T-helper 1 cell treated with Interleukin-12 subunit alpha and Interleukin-12 subunit beta and Interleukin-4 antibody, amounts not matched to agents 30 μg/mL and 1 μg/mL, for 36 hours (primary cell): ENCODE results near the gene TCP11L1.
A peak's percentile ranks its signal among the peaks of the same experiment; 100 is the strongest.
"Not testable (repeated sequence)": the region's sequence is repeated elsewhere in the genome, so short reads cannot be mapped to it uniquely, and the experiment has no call there.

Experiments
- H3K27ac Mint-ChIP-seq: one replicate; pipeline ENCODE4 v1.8.0; 2021; ENCODE audit warnings: mild to moderate bottlenecking, mixed read lengths
- H3K27me3 Mint-ChIP-seq: one replicate; pipeline ENCODE4 v1.8.0; 2021; ENCODE audit warnings: low read depth, mixed read lengths
- H3K36me3 Mint-ChIP-seq: one replicate; pipeline ENCODE4 v1.8.0; 2021; ENCODE audit warnings: low read depth, mixed read lengths
- H3K4me1 Mint-ChIP-seq: one replicate; pipeline ENCODE4 v1.8.0; 2021; ENCODE audit warnings: low read depth, mixed read lengths
- H3K4me3 Mint-ChIP-seq: one replicate; pipeline ENCODE4 v1.8.0; 2021; ENCODE audit warnings: mild to moderate bottlenecking, moderate library complexity, mixed read lengths
- H3K9me3 Mint-ChIP-seq: one replicate; pipeline ENCODE4 v1.8.0; 2021; ENCODE audit warnings: mixed read lengths

Gene TCP11L1

GRCh38 chr11:33017965-33018364 is 21.4 kb upstream of the TCP11L1 start:
- Mint-ChIP-seq H3K27ac (no peak overlapping the region), H3K27me3 (peaks cover 75% of the 10 kb centered on the region), H3K4me1 (peaks cover 6% of the 10 kb centered on the region), H3K4me3 (no peak overlapping the region), H3K36me3 (peaks cover 1% of the 10 kb centered on the region), H3K9me3 (no peaks in the 10 kb centered on the region)

DNA sequence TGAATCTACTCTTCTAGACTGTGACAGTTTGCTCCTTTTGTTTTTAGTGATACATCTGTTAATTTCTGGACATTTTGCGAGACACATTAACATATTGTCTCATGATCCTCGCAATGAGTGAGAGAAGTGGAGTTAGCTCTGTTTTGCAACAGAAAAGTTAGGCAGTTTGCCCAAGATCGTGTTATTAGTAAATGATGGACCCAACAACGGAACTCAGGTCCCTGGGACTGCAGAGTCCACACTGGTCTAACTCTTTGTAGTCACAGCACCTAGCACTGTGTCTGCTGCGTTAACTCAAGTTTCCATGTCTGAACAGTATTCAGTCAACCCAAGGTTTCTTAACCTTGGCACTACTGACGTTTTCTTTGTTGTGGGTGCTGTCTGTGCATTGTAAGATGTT is 20.5 kb upstream of the TCP11L1 start:
- no peaks in the 10 kb centered on the region for H3K9me3 Mint-ChIP-seq
- H3K36me3 Mint-ChIP-seq, result peaks cover 1% of the 10 kb centered on the region
- no peak overlapping the region for H3K27ac Mint-ChIP-seq
- peaks cover 66% of the 10 kb centered on the region for H3K27me3 Mint-ChIP-seq
- peaks cover 6% of the 10 kb centered on the region for H3K4me1 Mint-ChIP-seq
- no peak overlapping the region for H3K4me3 Mint-ChIP-seq

- Mint-ChIP-seq H3K27ac (no peak overlapping the region), H3K4me1 (peaks cover under 1% of the 10 kb centered on the region), H3K4me3 (no peak overlapping the region), H3K27me3 (peaks cover 55% of the 10 kb centered on the region), H3K9me3 (no peaks in the 10 kb centered on the region), H3K36me3 (peaks cover 1% of the 10 kb centered on the region)
Observed at GRCh38 chr11:33021501-33021900, 17.9 kb upstream of the TCP11L1 start.

DNA sequence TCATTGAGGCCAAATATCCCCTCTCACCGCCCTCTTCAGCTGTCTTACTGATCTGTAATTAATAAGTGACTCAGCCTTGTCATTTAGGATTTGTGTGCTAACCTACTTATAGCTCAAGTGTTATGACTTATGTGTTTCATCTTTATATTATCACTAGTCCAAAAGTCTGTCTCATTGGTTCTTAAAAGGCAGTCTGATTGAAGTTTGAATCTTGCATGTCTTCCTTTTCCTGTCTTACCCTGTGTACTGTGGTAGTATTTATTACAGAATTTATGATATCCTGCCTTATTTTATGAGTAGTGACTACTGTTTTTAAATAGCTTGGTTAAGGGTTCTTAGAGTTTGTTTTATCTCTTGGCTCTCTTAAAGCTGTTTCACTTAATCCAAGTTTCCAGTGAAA is 17.4 kb upstream of the TCP11L1 start:
- Mint-ChIP-seq H3K27ac (no peak overlapping the region), H3K27me3 (peaks cover 55% of the 10 kb centered on the region), H3K36me3 (peaks cover 1% of the 10 kb centered on the region), H3K9me3 (no peaks in the 10 kb centered on the region), H3K4me3 (no peak overlapping the region), H3K4me1 (no peaks in the 10 kb centered on the region)

DNA sequence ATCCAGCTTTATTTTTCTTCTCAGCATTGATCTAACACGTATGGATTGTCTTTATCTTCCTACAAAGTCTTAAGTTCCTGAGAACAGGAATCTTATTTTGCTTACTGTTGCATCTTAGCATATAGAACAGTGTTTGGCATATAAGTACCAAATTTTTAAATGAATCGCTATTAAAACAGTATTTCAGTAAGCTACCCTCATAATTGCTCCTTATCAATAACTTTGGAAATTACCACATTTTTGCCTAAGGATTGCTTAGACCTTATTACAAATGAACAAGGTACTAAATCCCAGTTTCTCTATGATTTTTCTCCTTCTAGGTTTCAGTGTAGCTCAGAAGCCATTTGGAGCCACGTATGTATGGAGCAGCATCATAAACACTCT is 14.0 kb upstream of the TCP11L1 start:
- Mint-ChIP-seq H3K4me1 (no peaks in the 10 kb centered on the region), H3K27ac (no peak overlapping the region), H3K4me3 (no peak overlapping the region), H3K36me3 (no peaks in the 10 kb centered on the region), H3K9me3 (no peaks in the 10 kb centered on the region), H3K27me3 (peaks cover 40% of the 10 kb centered on the region)

DNA sequence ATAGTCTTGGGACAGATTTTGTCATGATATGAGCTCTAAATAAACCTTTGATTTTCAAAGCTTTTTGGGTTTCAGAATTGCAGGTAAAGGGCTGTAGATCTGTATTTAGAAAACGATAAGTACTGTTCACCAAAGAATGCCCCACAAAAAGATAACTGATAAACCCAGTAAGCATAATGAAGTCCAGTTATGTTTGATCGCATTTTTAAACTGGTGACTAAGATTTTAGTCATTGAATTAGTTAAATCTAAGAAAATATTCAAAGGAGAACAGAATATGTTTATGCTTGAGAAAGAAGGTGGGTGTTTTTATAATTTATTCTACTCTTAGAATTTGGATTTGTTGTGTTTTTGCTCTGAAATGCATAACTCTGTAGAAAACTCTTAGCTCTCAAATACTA is 12.1 kb upstream of the TCP11L1 start:
- Mint-ChIP-seq H3K4me3 (no peak overlapping the region), H3K27me3 (peaks cover 39% of the 10 kb centered on the region), H3K9me3 (no peaks in the 10 kb centered on the region), H3K27ac (no peak overlapping the region), H3K4me1 (no peaks in the 10 kb centered on the region), H3K36me3 (no peaks in the 10 kb centered on the region)

GRCh38 chr11:33027846-33028536 is 11.4 kb upstream of the TCP11L1 start:
- Mint-ChIP-seq H3K9me3 (no peaks in the 10 kb centered on the region), H3K36me3 (no peaks in the 10 kb centered on the region), H3K4me1 (no peaks in the 10 kb centered on the region), H3K4me3 (no peak overlapping the region), H3K27ac (no peak overlapping the region), H3K27me3 (peaks cover 44% of the 10 kb centered on the region)

GRCh38 chr11:33028537-33028914 is 10.8 kb upstream of the TCP11L1 start:
- peaks cover 46% of the 10 kb centered on the region for H3K27me3 Mint-ChIP-seq
- no peaks in the 10 kb centered on the region for H3K4me1 Mint-ChIP-seq
- H3K9me3 Mint-ChIP-seq, result no peaks in the 10 kb centered on the region
- no peak overlapping the region for H3K27ac Mint-ChIP-seq
- no peaks in the 10 kb centered on the region for H3K36me3 Mint-ChIP-seq
- H3K4me3 Mint-ChIP-seq, result no peak overlapping the region

GRCh38 chr11:33029218-33029617 is 10.2 kb upstream of the TCP11L1 start:
- not testable (repeated sequence) for H3K4me3 Mint-ChIP-seq, H3K4me1 Mint-ChIP-seq, H3K27ac Mint-ChIP-seq, H3K36me3 Mint-ChIP-seq, H3K9me3 Mint-ChIP-seq
- peaks cover 52% of the 10 kb centered on the region for H3K27me3 Mint-ChIP-seq

- Mint-ChIP-seq H3K4me1 (no peaks in the 10 kb centered on the region), H3K27me3 (peaks cover 43% of the 10 kb centered on the region), H3K4me3 (no peak overlapping the region), H3K27ac (no peak overlapping the region), H3K9me3 (no peaks in the 10 kb centered on the region), H3K36me3 (peaks cover 1% of the 10 kb centered on the region)
Observed at GRCh38 chr11:33033493-33033892, 5.9 kb upstream of the TCP11L1 start.

- Mint-ChIP-seq H3K27me3 (peaks cover 43% of the 10 kb centered on the region), H3K36me3 (peaks cover 1% of the 10 kb centered on the region), H3K4me3 (no peak overlapping the region), H3K4me1 (peaks cover under 1% of the 10 kb centered on the region), H3K27ac (no peak overlapping the region), H3K9me3 (no peaks in the 10 kb centered on the region)
Observed at GRCh38 chr11:33035011-33035410, 4.4 kb upstream of the TCP11L1 start.

DNA sequence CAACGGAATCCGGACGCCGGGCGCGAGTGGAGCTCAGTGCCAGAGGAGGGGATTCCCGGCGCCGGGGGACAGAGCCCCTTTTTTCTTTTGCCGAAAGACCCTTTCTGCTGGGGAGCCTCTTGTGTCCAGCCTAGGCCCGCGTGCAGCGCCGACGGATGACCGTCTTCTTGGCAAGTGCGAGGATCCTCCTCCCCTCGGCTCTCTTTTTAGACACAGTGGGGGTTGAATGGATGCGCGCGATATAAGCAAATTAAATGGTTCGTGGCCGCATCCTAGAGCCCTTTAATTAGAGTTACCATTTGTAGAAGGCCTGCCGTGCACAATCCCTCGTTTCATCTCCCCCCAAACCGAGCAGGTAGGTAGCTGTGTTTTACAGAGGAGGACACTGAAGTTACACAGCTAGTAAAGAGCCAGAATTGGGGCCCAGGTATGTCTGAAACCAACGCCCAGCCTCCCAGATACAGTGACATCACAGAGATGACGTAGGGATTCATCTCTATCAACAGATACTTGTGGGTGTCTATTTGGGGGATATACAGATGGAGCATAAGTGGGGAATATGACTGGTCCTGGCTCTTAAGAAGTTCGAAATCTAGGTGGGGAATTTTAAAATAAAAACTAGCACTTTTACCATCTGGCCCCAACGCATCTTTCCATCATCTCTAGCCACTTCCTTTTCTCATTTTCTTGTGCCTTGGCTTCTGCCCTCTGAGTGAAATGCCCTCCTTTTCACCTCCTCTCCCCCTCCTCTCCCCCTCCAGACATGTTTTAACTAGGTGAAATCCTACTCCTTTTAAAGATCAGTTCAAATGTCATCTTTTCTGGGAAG is 875 bp downstream of the TCP11L1 start:
- H3K36me3 Mint-ChIP-seq, result peaks cover 9% of the 10 kb centered on the region
- no peaks in the 10 kb centered on the region for H3K9me3 Mint-ChIP-seq
- H3K27me3 Mint-ChIP-seq, result peaks cover 15% of the 10 kb centered on the region
- H3K4me3 Mint-ChIP-seq, result peak overlapping the region; percentile 89
- peaks cover 15% of the 10 kb centered on the region for H3K4me1 Mint-ChIP-seq
- peak overlapping the region; percentile 87 for H3K27ac Mint-ChIP-seq

- Mint-ChIP-seq H3K36me3 (peaks cover 15% of the 10 kb centered on the region), H3K27me3 (peaks cover 8% of the 10 kb centered on the region), H3K27ac (peak overlapping the region; percentile 87), H3K4me1 (peaks cover 15% of the 10 kb centered on the region), H3K9me3 (no peaks in the 10 kb centered on the region), H3K4me3 (peak overlapping the region; percentile 89)
Observed at GRCh38 chr11:33040862-33041453, 1.6 kb downstream of the TCP11L1 start.

DNA sequence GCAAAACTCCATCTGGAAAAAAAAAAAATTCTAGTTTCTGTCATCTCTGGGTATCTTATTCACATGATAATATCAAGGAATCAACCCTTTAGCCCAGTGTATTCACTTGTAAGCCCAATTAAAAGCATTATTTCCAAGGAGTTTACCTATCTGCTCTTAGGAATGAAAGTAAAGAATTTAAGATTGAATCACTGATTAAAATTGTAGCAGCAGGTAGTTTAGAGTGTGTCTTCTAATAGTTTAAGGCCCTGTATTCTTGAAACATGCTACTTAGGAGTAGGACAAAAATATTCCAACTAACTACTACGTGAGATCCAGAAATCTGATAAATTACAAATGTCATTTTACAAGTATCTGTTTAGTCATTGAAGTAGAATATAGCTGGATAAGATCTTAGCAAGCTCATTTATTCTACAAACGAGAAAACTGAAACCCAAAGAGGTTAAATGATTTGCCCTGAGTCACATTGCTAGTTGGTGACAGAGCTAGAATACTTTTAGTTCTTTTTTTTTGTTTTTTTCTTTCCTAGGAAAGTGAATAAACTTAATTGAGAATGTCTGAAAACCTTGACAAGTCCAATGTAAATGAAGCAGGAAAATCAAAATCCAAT is 4.0 kb downstream of the TCP11L1 start:
- H3K9me3 Mint-ChIP-seq, result no peaks in the 10 kb centered on the region
- no peak overlapping the region for H3K4me3 Mint-ChIP-seq
- H3K27me3 Mint-ChIP-seq, result no peaks in the 10 kb centered on the region
- no peak overlapping the region for H3K27ac Mint-ChIP-seq
- peaks cover 15% of the 10 kb centered on the region for H3K4me1 Mint-ChIP-seq
- H3K36me3 Mint-ChIP-seq, result peaks cover 29% of the 10 kb centered on the region
